Upper lobe of left lung (tissue), 6 donors: ENCODE data around the gene OPRL1. TPM values are rescaled to one million over a fixed set of nuclear protein-coding genes. Genes with fewer than 3 reads are reported as not detected.
A peak's percentile ranks its signal among the peaks of the same experiment; 100 is the strongest.
"Not testable (repeated sequence)": the region's sequence is repeated elsewhere in the genome, so short reads cannot be mapped to it uniquely, and the experiment has no call there.

Experiments
- ATAC-seq, 2 donors: fragments of 200-7000 bp; cut with Tn5 transposase; one replicate each; pipeline ENCODE4 v1.9.1; 2022; ENCODE audit warnings: mild to moderate bottlenecking in 2 of 2, moderate library complexity in 2 of 2; ENCODE audit not compliant: low FRiP score in 2 of 2
- DNase-seq, 2 donors: peaks; one replicate each; pipeline ENCODE4 v3.0.0-alpha.2; 2019 to 2020
- H3K27ac ChIP-seq, 4 donors: fragments of 200-600 bp; sonication (generic); one replicate each; pipeline ENCODE4 v1.5.1; 2016 to 2019
- H3K27me3 ChIP-seq, 4 donors: fragments of 200-600 bp; sonication (generic); one replicate each; pipeline ENCODE4 v1.5.1; 2017 to 2019
- H3K36me3 ChIP-seq, 4 donors: fragments of 200-600 bp; sonication (generic); one replicate each; pipeline ENCODE4 v1.5.1; 2016 to 2019
- H3K4me1 ChIP-seq, 4 donors: fragments of 200-600 bp; sonication (generic); one replicate each; pipeline ENCODE4 v1.5.1; 2018 to 2019
- H3K4me3 ChIP-seq, 4 donors: fragments of 200-600 bp; sonication (generic); one replicate each; pipeline ENCODE4 v1.5.1; 2017 to 2019; ENCODE audit warnings: mild to moderate bottlenecking in 2 of 4, moderate library complexity in 1 of 4
- H3K9me3 ChIP-seq, 4 donors: fragments of 200-600 bp; sonication (generic); one replicate each; pipeline ENCODE4 v1.5.1; 2018 to 2019
- CTCF ChIP-seq, 6 experiments: fragments of 450-650 bp in 4 of 6; fragments of 200-600 bp in 2 of 6; sonication (generic) in 2 of 6; IDR thresholded peaks; one replicate each; pipeline ENCODE4 v1.5.1; 2016 to 2019; ENCODE audit warnings: antibody characterized with exemption in 6 of 6
- EP300 ChIP-seq, 4 donors: sonication (generic); formaldehyde crosslinking; IDR thresholded peaks; one replicate each; pipeline ENCODE4 v1.5.1; 2017; ENCODE audit warnings: antibody characterized with exemption in 4 of 4, control low read depth in 2 of 4
- POLR2A ChIP-seq, 4 donors: fragments of 450-650 bp; IDR thresholded peaks; one replicate each; pipeline ENCODE4 v1.5.1; 2016 to 2017; ENCODE audit warnings: antibody characterized with exemption in 4 of 4, mild to moderate bottlenecking in 2 of 4
- POLR2AphosphoS5 ChIP-seq, 2 donors: sonication (generic); formaldehyde crosslinking; IDR thresholded peaks; one replicate each; pipeline ENCODE4 v1.5.1; 2017; ENCODE audit warnings: antibody characterized with exemption in 2 of 2
- WGBS, 2 donors: methylation state at CpG; one replicate each; pipeline ENCODE4 v1.1.5; 2017 to 2018; 5-methylcytosine and 5-hydroxymethylcytosine counted together
- total RNA-seq, 6 donors: library from RNA; depleted of rRNA in 4 of 6; stranded (reverse); fragments of >200 nt in 4 of 6; gene quantifications; one replicate each; pipeline versions ENCODE4 v1.1.0 to v1.2.1, GENCODE V29; 2016 to 2021
- donor health status: DM: no; HTN: no; CAD: no; lungs with moderate emphysema.
- donor health status: DM: no; HTN: yes; CAD: no; lungs with severe emphysema.

OPRL1 gene
- total RNA-seq, 6 donors from 2014 or later = 1.7 to 3.1 (median 2.6) TPM

GRCh38 chr20:64121586-64121985 is 41.7 kb downstream of the OPRL1 start:
- no peak for ATAC-seq
- Histone ChIP-seq H3K4me1 (peaks cover 0 to 9% (median 4%) of the 10 kb centered on the region in 4 donors), H3K27me3 (no peaks in the 10 kb centered on the region), H3K9me3 (no peaks in the 10 kb centered on the region), H3K4me3 (no peak overlapping the region), H3K36me3 (no peaks in the 10 kb centered on the region), H3K27ac (no peak overlapping the region)
- peak; percentile 14 to 18 for DNase-seq
- no peak for TF ChIP-seq POLR2AphosphoS5 (IDR thresholded peaks at IDR 0.05)
- WGBS, 2 donors = 81 to 83% methylated on average over 12 of the region's 12 CpGs

- H3K9me3 ChIP-seq, H3K36me3 ChIP-seq, ATAC-seq, H3K27me3 ChIP-seq, H3K4me3 ChIP-seq, H3K27ac ChIP-seq, H3K4me1 ChIP-seq: not testable (repeated sequence)
- peak in 1 of 2 donors; percentile 16 for DNase-seq
- WGBS, 2 donors = 66 to 72% methylated on average over 11 of the region's 11 CpGs
Measured at GRCh38 chr20:64122927-64123326, 43.0 kb downstream of the OPRL1 start.

- 65 to 73% methylated on average over 11 of the region's 11 CpGs for WGBS, 2 donors
- H3K27ac ChIP-seq, ATAC-seq, H3K4me3 ChIP-seq, H3K9me3 ChIP-seq, H3K4me1 ChIP-seq, H3K27me3 ChIP-seq, H3K36me3 ChIP-seq: not testable (repeated sequence)
- peak in 1 of 2 donors; percentile 2 for DNase-seq
Measured at GRCh38 chr20:64123517-64123916, 43.6 kb downstream of the OPRL1 start.

GRCh38 chr20:64129146-64129782 is 49.4 kb downstream of the OPRL1 start:
- no peaks in the 10 kb centered on the region for H3K9me3 ChIP-seq
- DNase-seq = peak in 1 of 2 donors; percentile 15
- WGBS, 2 donors = 84% methylated on average over 11 of the region's 11 CpGs
- peak in 1 of 2 donors; percentile 51 for ATAC-seq
- no peak overlapping the region for H3K4me3 ChIP-seq
- H3K36me3 ChIP-seq = no peaks in the 10 kb centered on the region
- H3K27me3 ChIP-seq = peaks cover 0 to 5% (median 0%) of the 10 kb centered on the region in 4 donors
- no peak overlapping the region for H3K27ac ChIP-seq
- H3K4me1 ChIP-seq = no peaks in the 10 kb centered on the region
- no peak for TF ChIP-seq CTCF (IDR thresholded peaks at IDR 0.05)
- TF ChIP-seq POLR2AphosphoS5 (IDR thresholded peaks at IDR 0.05) = no peak
- TF ChIP-seq POLR2A (IDR thresholded peaks at IDR 0.05) = no peak

- no peaks in the 10 kb centered on the region for H3K9me3 ChIP-seq
- no peaks in the 10 kb centered on the region for H3K36me3 ChIP-seq
- H3K4me1 ChIP-seq = no peaks in the 10 kb centered on the region
- no peak overlapping the region for H3K4me3 ChIP-seq
- WGBS, 2 donors = 53 to 63% methylated on average over 5 of the region's 5 CpGs
- ATAC-seq (no peak), DNase-seq (no peak)
- H3K27ac ChIP-seq = no peak overlapping the region
- peaks cover 0 to 5% (median 0%) of the 10 kb centered on the region in 4 donors for H3K27me3 ChIP-seq
- TF ChIP-seq POLR2A (IDR thresholded peaks at IDR 0.05) (no peak), POLR2AphosphoS5 (IDR thresholded peaks at IDR 0.05) (no peak), CTCF (IDR thresholded peaks at IDR 0.05) (no peak)
Measured at GRCh38 chr20:64130271-64130670, 50.4 kb downstream of the OPRL1 start.

- DNase-seq (no peak), ATAC-seq (no peak)
- WGBS, 2 donors = 81 to 84% methylated on average over 10 of the region's 10 CpGs
- Histone ChIP-seq H3K36me3 (no peaks in the 10 kb centered on the region), H3K27me3 (peaks cover 0 to 5% (median 0%) of the 10 kb centered on the region in 4 donors), H3K4me1 (no peaks in the 10 kb centered on the region), H3K4me3 (no peak overlapping the region), H3K9me3 (no peaks in the 10 kb centered on the region), H3K27ac (no peak overlapping the region)
- TF ChIP-seq POLR2AphosphoS5 (IDR thresholded peaks at IDR 0.05) (no peak), POLR2A (IDR thresholded peaks at IDR 0.05) (no peak), EP300 (IDR thresholded peaks at IDR 0.05) (no peak), CTCF (IDR thresholded peaks at IDR 0.05) (no peak)
Measured at GRCh38 chr20:64130876-64131275, 51.0 kb downstream of the OPRL1 start.
